GM21529 (cell line): ENCODE measurements around the gene TPST2.

Experiments
- ATAC-seq: cut with Tn5 transposase; IDR thresholded peaks from one replicate; pipeline ENCODE4 v1.9.1; 2021; ENCODE audit not compliant: unreplicated experiment

Gene TPST2

DNA sequence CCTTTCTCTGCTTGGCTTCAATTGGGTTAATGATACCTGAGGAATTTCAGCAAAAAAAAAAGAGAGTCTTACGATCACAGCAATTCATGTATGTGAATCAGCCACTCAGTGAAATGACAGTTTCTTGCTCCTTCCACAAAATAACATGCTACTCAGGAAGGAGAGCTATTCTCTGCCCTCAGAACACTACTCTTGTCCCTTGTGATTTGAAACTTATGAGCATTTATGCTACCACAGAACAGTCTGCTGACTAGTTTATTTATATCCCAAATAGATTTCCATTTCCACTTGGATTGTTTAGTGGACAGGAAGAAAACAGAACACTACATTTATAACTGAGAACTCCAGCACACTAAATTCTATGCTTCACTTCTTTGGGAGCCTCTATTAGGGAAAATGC is 86.2 kb downstream of the TPST2 start:
- ATAC-seq: no peak

GRCh38 chr22:26502688-26503561 is 87.0 kb downstream of the TPST2 start:
- no peak for ATAC-seq

DNA sequence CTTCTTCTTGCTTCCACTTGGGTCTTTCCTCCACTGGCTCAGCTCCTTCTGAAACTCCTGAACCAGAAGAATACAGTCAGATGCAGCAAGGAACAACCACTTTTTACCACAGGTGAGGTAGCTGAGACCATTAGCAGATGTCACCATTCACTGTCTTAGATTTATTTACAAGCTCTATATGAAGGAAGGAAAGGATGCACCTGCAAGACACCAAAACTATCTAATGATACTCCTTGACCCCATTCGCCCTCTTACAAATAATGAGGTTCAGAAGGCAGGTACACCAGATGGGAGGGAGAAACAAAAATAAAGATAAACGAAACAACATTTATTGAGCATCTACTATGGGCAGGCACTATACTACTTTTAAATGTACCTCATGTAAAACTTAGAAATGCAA is 87.9 kb downstream of the TPST2 start:
- no peak for ATAC-seq

- ATAC-seq: no peak
Observed at GRCh38 chr22:26499188-26499703, 90.7 kb downstream of the TPST2 start.

DNA sequence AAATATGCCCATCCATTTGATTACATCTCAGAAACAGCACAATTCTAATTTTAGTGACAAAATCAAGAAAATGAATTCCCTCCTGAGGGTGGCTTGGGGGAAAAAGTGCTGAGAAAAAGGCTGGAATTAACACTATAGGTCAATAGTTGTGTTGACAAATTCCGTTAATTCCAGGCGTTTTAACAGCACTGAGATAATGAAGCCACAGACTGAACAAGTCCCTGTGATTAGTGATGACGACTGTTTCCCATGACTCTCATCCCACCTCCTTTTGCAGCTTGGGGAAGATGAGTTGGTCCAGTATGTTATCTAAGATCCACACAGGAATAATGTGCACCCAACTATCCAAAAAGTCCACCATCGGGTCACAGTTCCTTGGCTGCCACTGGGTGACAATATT is 93.5 kb downstream of the TPST2 start:
- no peak for ATAC-seq

- no peak for ATAC-seq
Observed at GRCh38 chr22:26494506-26494905, 95.4 kb downstream of the TPST2 start.

DNA sequence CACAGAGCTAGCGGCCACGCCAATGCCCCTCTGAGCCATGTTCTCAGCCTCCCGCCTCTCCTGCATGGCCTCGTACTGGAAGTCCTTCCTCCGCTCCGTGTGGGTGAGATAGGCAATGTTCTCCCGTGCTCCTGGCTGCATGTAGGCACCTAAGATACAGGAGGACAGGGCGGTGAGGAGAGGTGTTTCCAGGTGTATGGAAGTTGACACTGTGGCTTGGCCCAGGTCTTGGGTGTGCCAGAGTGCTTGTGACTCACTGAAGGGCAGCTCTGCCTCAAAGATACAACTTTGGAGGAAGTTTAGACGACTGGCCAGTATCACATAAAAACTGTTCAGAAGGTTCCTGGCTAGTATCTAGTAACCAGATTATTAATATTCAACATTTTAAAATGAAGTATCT is 97.7 kb downstream of the TPST2 start:
- ATAC-seq: no peak

DNA sequence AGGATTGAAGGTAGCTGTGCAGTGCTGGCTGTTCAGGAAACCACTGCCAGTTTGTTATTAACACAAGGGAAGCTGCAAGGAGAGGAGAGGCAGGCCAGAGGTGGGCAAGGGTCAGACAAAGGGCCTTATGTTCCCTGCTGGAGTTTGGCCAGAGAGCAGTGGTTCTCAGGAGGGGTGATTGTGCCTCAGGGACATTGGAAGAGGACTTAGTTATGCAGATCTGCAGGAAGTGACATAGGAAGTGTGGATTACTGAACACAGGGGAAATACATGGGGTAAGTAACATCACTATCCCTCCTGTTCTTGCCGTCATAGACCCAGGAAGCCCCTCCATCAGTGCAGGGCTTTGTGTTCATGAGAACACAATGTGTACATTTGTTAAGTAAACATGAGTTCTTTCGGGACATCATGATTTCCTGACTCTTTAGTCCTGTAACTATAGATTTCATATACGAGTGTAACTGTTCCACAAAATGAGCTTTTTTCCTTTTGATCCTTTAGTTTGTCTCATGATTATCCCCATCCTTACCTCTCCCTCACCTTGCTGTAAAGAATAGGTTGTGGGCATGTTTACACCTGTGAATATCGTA is 100.4 kb downstream of the TPST2 start:
- no peak for ATAC-seq

DNA sequence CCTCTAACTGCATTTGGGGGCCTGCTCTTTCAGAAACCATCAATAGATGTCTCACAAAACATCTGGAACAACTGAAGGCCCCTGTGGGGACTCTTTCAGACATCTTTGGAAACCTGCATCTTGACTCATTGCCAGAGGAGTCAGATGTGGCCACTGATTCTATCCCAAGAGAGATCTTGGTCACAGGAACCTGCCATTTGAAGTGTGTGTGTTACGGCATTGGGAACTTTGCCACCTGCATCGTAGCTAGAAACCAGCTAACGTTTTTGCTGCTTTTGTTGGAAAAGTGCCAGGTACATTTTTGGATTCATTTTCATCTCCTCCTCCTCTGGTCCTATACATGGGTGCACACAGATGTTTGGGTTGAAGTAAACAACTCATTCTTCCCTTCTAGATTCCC is 101.9 kb downstream of the TPST2 start:
- no peak for ATAC-seq

DNA sequence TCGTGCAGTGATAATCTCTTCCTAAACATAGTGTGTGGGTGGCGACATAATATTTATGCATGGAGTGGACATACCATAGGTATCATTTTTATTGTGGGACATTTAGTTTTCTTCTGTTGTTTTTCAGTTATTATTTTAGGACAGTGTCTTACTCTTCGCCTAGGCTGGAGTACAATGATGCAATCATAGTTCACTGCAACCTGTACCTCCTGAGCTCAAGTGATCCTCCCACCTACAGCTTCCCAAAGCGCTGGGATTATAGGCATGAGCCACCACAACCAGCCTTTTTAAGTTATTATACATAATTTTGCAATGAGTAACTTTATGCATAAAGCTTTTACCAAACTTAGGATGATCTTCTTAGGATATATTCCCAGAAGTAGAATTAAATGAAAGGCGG is 103.5 kb downstream of the TPST2 start:
- no peak for ATAC-seq

DNA sequence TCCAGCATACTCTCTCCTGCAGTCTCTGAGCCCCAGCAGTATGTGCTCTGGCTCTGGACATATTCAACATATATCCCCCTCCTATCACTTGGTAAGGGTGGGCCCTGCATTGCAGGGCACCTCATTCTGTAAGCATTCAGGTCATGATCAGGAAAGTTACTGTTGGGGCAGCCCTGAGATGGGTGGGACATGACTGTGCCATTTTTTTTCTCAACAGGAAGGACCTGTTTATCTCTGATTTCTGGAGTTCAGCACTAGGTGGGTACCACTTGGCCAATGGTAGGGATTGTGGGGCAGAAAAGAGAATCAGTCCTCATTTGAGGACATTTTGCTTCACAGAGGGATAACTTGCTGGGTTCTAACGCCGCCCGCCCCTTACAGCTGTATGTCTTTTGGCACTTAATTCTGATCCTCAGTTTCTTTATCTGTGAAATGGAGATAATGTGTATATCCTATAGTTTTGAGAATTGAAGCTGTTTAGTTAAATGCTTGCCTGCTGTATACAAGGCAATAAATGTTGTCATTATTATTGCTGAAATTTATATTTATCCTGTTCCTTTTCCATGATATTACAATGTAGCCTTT is 104.0 kb downstream of the TPST2 start:
- ATAC-seq: no peak

- ATAC-seq: no peak
Observed at GRCh38 chr22:26485013-26485412, 104.9 kb downstream of the TPST2 start.

DNA sequence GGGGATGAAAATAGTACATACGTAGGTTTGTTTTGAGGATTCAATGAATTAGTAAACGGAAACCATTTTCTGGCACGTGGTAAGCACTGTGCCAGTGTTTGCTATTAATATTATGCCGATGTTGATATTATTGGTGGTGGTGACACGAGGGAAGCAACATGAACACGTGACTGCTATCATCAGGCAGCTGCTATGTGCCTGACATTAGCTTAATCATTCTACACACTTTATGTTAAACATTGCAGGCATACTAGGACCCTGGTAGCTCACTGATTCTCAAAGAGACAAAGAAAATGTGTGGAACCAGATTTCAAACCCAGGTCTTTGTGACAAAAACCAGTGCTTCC is 105.6 kb downstream of the TPST2 start:
- ATAC-seq: no peak

DNA sequence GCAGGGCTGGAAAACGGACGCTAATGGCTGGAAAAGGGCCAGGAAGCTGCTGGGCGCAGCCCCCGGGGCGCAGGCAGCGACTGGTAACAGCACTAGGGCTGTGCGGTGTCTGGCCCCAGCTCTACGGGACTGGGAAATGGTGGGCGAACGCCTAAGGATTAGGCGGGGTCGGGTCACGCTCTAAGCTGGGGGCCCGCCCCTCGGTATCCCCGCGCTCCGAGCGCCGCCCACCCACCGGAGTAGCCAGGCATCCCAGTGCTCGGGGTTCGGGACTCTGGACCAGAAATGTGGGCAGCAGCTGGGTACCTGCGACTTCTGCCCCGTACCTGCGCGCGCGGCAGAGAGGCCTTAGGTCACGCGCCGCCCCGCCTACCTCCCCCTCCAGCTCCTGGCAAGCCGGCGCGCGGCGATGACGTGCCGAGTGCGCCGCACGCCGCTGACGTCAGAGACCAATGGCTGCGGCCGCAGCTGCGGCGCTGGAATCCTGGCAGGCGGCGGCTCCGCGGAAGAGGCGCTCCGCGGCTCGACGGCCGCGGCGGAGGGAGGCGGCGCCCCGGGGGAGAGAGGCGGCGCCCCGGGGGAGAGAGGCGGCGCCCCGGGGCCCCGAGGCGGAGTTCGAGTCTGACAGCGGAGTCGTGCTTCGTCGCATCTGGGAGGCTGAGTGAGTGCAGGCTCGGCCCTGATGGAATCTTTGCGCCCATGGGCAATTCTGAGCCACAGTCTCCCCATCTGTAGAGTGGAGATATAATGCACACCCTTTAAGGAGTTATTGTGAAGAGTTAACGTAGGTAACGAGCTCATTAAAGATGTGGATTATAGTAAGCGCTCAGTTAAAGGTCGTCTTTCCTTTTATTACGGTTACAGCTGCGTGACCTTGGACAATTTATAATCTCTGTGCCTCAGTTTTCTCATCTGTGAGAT is 106.2 kb downstream of the TPST2 start, which contains the start of the genes HPS4 and SRRD:
Gene HPS4 (minus strand): TSS at position 345 of the 921 bp plus-strand sequence. CDS start 2,021 bp downstream, outside the sequence.
Gene SRRD (plus strand): TSS at position 439 of the 921 bp plus-strand sequence. CDS start 14 bp downstream, at position 453.
- ATAC-seq: peak; percentile 57

GRCh38 chr22:26483043-26483438 is 106.9 kb downstream of the TPST2 start:
- ATAC-seq: peak; percentile 2

GRCh38 chr22:26482161-26482560 is 107.8 kb downstream of the TPST2 start:
- no peak for ATAC-seq

DNA sequence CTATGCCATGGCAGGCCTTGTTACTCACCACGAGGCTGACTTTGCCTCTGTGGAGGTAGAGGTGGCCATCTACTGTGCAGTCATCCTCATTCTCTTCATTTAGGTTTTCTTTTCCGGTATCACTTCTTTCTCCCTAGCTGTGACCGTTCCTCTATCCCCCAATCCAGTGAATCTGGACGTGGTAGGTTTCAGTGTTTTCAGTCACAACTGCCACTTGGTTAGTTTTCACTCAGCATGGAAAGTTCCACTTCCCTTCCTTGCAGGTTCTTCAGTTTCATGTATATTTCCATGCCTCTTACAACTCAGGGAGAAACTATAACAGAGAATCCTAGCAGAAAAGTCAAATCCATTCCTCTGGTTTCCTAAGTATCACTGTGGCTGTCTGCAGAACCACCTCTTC is 108.2 kb downstream of the TPST2 start:
- ATAC-seq: no peak

DNA sequence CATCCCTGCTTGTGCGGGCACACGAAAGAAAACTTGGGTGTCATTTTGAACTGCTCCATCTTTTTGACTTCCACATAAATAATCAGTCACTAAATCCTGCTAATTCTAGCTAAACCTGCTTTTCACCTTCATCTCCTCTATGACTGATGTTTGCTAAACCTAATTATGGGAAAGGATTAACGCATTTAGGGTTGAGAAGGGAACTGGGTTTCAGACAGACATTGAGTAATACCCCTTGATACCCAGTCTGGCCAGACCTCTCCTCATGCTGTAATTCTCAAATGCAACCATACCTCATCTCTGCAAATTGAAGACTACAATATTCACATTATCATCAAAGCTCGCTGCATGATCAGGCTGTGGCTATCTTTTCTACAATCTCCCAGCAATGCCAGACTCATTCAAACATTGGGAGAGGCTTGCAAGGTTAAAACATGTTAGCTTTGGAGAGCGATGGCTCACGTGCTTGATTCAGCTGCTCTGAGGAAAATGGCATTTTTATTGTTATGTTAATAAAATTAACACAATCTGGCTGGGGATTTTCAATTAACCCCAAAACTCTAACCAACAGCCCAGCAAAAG is 108.7 kb downstream of the TPST2 start:
- no peak for ATAC-seq

- no peak for ATAC-seq
Observed at GRCh38 chr22:26480611-26480932, 109.4 kb downstream of the TPST2 start.

GRCh38 chr22:26479792-26480610 is 109.9 kb downstream of the TPST2 start:
- no peak for ATAC-seq
